Stimulated activated CD4-positive, alpha-beta T cell treated with anti-CD3 and anti-CD28 coated beads, Interleukin-4, amount 100 ng/mL, for 1 hour (primary cell): ENCODE results near the gene ITGB5.
"Not testable (repeated sequence)": the region's sequence is repeated elsewhere in the genome, so short reads cannot be mapped to it uniquely, and the experiment has no call there.

ENCODE experiments used
- DNase-seq: peaks from one replicate; pipeline ENCODE4 v3.0.0-alpha.2; 2020

Gene ITGB5

DNA sequence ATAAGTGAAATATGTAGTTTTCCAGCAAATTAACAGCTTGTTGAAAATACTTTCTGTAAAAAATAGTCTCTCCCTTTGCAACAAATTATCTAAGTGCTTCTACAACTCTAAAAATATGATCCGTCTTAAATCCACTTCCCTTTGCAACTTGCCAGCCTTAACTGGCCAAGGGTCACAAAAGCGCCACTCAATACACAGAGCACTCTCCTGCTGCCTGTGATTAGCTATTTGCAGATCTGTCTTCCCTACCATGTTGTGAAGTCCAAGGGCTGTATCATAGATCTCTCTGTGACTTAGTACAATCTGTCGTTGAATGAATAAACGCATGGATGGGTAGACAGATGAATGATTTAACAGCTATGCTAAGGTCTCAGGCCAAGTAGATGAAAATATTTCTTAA, 76.2 kb downstream of the ITGB5 start:
- DNase-seq: no peak

DNA sequence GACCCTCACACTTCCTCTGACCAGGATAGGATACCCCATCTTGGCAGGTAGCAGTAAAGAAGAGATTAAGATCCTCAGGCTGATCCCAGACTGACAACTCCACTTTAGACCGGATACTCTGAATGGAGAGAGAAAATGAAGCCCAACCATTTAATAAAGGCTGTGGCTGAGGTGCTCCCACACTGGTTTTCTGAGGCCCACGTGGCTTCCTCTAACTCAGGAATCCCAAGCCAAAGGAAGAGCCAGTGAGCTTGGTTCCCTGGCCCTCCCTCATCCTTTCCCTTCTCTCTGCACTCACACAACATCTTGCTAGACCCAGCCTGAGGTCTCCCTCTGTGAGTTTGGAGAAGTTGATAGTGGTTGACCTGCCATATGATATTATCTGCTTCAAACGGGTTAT, 78.1 kb downstream of the ITGB5 start:
- no peak for DNase-seq

DNA sequence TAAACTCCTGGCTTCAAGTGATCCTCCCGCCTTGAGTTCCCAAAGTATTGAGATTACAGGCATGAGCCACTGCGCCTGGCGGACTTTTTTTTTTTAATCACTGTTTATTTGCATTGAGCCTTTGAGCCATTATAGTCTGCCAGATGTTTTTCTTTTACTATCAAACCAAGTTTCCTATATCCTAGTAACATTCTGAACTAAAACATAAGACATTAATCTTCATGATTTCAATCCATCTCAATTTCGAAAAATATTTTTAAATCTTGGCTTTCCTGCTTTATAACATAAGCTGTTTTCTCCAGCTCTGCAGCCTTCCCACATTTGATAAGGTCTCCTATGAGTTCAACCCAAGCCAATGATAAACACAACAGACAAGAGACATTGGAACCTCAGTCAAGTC, 81.5 kb downstream of the ITGB5 start:
- no peak for DNase-seq

DNA sequence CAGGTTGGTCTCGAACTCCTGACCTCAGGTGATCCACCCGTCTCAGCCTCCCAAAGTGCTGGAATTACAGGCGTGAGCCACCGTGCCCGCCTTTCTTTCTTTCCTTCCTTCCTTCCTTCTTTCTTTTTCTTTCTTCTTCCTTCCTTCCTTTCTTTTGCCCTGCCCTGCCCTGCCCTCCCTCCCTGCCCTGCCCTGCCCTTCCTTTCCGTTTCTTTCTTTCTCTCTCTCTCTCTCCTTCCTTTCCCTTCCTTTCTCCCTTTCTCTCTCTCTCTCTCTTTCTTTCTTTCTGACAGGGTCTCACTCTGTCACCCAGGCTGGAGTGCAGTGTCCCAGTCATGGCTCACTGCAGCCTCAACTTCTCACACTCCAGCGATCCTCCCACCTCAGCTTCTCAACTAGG, 82.3 kb downstream of the ITGB5 start:
- DNase-seq: no peak

DNA sequence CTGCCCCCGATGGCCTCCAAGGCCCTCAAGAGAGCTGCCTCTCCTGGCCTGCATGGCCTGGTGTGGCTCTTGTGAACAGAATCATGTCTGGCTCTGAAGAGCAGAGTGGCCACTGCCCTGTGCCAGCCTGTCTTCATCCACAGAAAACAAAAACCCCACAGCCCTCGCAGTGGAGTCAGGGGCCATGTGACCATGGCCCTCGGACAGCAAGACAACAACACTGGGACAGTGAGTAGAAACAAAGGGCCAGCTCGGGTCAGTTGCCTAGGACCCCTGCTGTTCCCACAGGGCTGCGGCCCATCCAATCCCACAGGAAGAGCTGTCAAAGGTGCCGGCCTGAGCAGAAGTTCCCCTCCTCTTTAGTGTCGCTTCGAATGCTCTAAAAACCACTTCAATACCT, 84.5 kb downstream of the ITGB5 start:
- no peak for DNase-seq

DNA sequence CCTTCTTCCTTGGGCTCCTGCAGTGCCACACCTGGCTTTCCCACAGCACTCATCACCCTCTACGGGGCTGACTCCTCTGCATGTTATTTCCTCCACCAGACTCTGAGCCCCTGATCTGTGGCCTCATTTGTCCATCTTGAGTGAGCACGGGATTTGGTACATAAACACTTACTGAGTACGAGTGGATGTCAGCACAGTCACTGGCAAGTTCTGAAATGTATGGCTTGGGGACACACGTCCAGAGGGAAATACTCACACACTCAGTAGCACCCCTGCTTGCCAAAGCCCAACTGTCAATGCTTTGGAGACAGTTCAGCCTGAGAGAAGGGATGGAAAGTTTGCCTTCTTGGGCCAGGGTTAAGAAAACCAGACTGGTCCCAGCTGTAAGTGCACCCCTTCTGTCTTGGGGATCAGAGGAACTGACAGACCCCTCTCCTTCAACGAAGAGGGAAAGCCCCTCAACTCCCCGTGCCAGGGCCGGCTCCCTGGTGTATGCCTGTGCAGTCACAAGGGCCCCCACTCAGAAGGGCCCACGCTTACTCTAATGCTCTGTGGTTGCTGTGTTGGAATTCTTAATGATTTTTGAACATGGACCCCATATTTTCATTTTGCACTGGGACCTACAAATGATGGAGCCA, 85.0 kb downstream of the ITGB5 start:
- DNase-seq: no peak

DNA sequence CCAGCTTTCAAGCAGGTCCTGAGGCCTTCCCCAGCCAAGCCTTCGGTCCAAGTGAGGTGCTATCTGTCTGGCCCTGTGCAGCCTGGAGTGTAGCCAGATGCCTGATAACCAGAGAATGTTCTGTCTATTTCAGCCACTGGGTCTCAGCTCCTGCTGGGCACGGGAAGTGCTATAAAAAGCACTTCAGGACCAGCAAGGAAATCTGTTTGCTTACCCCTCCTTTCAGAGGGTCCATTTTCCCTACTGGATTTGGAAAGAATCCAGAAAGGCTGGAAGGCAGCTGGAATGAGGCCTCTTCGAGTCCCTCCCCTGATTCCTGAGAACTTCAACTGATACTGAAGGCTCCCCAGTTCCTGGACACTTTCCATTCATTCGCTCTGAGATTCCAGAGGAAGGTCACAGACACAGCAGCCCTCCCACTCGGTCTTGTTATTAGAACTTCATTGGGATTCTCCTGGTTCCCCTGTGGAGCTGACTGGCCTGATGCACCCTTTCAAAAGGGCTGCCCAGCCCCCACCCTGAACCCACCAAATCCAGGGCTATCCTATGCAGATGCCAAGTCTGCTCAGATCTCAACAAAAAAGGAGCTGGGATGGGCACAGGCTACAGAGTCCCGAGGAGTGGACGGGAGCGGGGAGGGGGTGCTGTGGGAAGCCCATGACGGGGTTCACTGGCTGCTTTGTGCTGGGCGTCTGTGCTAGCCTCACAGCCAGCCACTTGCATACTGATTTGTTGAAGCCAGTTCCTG, 86.5 kb downstream of the ITGB5 start:
- no peak for DNase-seq

DNA sequence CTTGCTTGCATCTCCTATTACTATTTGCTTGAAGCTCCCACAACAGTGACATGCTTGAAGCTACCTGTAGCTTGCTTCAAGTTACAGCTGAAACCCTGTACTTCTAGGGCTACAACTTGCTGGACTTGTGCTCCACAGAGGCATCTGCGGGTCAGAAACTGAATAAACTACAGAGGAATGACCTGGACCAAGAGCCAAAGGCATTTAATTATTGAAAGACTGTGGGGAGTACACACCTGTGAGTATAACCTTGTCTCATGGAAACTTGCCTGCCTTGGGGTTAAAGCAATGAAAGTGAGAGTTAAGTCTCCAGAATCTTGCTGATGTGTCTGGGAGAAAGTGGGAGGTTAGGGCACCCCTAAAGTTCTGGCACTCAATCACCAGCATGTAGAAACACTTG, 87.1 kb downstream of the ITGB5 start:
- no peak for DNase-seq

DNA sequence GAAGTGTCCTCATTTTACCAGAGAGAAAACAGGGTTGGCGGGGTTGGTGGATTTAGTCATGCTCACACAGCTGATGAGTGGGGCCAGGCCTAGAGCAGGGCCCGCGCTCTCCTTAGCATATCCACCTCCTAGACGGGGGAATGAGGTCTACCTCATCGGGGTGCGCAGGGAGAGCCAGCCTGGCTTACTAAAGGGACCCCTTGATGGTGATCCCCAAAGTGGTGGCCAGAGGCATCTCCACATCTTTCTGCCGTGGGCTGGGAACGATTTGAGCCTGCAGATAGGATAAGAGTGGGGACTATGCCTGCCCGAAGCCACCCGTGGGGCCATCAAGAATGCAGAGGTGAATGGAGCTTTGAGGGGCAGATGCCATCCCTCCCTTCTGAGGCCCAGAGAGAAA, 87.5 kb downstream of the ITGB5 start:
- DNase-seq: no peak

DNA sequence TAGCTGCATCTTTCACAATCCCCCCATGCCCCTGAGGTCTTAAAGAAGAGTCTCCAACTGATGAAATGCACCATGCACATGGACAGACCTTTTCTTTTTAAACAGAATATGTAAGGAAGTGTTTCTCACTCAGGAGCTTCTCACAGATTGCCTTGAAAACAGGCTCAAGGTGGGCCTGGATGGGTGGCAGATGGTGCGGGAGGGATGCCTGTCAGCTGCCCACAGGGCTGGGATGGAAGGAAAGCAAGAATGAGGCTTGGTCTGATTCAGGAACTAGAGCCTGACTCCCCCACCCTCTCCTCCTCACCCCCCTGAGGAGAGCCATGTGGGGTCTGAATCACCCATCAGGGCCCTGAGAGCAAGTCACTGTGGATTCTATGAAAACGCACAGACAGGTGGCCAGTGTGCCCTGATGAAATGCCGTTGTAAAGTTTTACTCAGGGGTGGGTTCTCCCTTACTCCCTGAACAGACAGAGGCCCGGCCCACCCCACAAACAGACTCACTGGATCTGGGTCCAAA, 89.7 kb downstream of the ITGB5 start:
- no peak for DNase-seq

DNA sequence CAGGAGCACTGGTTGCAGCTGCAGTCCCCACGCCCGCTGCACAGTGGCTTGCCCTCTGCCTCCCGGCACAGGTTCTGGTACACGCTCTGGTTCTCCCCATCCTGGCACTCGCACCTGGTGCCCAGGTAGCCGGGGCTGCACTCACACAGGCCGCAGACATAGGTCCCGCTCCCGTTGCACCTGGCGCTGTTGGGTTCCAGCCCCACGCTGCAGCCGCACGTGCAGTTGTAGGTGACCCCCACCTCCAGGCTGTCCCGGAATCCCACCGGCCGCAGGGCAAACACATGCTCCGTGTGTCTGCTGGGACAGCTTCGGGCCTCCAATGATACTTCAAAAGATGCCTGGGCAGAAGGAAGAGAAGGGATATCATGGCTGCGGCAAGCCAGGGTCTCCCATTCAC, 90.7 kb downstream of the ITGB5 start:
- no peak for DNase-seq

DNA sequence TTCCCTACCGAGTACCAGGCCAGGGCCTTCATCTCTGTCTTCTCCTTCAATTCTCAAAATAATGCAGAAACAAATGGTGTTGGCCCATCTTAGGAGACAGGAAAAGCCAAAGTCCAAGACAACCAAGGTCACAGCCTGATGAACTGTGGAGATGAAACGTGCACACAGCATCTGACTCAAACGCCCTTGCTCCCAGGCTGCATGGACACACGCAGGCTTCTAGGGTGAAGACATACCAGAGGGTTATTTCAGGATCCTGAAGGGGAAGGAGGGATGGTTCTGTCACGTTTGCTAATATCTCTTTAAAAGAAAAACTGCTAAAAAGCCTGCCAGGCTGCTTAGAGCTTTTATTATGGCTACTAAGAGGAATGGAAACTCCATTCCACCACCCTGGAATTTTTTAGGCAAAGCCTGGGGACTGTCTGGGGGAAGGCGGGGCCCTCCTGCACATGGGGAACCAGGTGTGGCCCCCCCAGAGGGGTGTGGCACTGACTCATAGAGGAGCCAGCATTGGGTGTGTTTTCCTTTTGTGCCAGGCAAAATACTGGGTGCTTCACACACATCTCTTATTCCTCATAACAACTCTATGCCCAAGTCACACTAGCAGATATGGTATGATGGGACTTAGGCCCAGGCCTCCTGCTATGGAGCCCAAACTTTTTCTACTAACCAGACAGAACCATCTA, 94.0 kb downstream of the ITGB5 start:
- no peak for DNase-seq

DNA sequence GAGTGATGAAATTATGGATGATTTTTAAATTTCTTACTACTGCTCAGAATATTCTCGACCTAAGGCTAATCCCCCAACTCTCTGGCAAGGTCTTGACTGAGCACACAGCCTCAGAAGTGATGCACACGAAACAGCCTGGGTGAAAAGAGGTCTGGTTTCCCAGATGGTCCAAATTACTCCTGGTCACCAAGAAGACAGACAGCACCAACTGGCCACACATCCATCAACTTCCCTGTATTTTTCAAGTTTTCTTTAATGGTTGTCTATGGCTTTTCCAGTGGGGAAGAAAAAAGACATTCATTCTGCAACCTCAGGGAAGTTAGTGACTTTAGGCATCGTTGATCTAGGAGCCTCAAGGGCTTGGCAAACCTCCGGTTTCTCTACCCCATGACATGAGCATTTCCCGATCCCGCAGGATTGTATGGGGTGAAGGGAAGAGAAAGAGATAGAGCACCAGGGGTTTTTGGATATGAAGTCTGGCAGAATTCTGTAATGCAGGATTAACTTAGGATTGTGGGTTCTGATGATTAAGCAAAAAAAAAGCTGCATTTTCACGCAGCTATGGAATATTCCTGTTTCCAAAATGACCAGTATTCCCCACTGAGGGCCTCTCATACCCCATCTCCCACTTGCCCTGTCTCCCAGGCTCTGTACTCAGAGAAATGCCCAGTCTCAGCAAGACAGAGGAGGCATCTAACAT, 94.7 kb downstream of the ITGB5 start:
- DNase-seq: no peak

DNA sequence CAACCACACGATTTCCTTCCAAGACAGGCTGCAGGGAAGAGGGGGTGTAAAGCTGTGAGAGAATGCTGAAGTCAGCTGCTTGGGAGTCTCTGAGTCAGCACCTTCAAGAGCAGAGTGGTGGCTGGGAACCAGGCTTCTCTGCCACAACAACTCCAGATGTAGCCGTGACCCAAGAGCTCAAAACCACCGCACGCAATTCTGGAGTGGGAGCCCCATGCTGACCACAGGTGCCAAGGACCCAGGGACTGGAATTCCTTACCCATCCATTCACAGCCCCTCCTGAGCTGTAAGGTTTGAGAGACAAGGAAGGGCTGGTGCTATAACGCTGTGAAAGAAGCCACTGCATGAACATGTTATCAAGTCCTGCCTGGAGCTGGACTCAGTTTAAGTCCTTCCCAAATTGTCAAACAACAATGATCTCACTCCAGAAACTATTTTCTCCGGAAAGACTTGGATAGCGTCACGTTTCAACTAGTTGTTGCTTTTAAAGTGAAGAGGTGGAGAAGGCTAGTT, 95.5 kb downstream of the ITGB5 start:
- DNase-seq: no peak

DNA sequence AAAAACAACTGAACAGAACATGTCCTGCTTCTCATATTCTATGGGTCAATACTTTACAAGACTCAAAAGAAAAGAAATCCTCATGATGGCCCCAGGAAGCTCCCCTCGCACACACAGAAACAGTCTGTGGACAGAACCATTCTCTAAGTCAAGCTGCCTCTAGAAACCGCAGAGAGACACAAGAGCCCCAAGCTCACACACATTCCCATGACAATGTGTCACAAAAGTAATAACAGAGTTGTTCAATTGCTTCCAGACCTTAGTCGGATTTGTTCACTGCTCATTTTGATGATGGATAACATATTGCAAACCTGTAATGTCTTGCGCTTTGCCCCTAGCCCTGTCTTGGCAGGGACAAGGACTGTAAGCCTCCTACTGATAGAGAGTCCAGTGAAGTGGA, 96.0 kb downstream of the ITGB5 start:
- DNase-seq: no peak

DNA sequence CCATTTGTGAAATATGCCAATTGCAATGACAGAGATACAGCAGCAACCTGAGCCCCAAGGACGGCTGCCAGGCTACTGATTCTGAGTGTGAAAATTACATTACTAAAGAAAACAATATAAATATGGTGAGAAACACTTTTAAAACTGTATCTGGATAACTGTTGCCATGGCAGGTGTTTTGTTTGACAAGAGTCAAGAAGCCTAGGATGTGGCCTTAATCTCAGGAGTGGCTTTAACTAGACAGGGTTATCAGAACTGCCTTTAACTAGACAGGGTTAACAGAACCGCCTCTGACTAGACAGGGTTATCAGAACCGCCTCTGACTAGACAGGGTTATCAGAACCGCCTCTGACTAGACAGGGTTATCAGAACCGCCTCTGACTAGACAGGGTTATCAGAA, 98.1 kb downstream of the ITGB5 start:
- DNase-seq: not testable (repeated sequence)

DNA sequence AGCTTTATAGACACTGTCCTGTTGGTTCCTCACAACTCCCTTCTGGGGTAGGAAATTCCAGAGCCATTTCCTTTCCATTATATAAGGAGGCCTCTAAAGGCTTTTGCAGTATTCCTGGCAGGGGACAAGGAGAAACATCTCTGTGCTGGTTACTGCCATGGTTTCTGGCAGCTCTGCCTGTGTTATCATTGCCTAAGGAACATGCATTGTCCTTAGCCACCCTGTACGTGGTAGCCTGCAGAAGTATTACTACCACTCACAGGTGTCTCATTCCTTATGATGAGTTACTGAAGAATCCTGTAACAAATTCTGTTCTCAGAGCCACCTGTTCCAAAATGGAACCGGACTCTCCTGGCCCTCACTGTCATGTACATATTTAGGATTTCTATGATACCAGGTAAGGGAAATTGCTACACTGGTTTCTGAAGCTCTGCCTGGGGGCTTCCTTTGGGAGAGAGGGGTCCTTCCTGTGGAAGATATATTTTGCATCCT, 98.9 kb downstream of the ITGB5 start:
- DNase-seq: no peak

DNA sequence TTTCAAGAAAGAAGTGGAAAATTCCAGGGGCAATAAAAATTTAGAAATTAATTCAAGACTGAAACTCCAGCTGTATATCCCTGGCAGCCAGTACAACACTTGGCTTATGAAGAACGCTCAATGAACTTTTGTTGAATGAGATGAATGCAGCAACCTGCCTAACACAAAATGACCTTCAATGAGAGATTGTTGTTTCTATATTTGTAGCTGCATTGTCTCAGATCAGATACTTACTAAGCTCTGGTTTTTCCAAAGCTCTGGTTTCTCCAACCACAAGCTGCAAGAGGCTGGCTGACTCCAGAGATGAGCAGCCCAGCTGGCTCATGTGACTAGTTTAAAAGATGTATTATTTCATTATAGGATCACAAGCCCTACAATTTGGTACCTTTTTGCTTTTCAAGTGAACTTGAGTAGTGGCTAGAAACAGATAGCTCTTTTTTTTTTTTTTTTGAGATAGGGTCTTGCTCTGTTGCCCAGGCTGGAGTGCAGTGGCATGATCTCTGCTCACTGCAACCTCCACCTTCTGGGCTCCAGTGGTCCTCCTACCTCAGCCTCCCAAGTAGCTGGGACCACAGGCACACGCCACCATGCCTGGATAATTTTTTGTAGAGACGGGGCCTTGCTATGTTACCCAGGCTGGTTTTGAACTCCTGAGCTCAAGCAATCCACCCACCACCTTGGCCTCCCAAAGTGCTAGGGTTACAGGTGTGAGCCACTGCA, 99.5 kb downstream of the ITGB5 start:
- DNase-seq: no peak

DNA sequence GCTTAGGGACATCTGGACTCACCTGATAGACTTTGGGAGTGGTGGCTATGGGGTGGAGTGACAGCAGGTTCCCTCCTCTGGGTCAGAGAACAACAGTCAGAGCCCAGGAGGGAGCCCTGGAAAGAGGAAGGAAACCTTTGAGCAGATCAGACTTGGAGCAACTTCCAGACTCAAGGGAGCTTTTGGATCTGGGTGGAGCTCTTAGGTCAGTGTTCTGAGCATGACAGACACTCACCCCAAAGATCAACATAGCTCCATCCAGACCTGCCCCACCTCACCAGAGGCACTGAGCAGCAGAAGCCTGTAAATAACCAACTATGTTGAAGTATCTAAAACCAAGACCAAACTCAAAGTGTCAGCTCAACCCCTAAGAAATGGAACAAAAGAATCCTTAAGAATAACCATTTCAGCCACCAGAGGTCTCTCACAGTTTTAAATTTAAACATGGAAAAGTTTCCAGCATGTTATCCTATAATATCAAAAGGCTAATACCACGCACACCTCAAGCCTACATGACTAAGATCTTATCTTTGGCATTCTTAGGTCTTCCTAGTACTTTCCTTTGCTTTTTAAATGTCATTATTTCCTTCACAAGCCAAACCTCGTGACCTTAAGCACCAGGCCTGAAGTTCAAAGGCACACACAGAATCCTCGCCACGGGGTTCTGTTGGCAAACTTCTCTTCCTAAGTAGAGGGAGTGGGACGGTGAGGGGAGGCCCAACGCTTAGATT, 100.5 kb downstream of the ITGB5 start:
- no peak for DNase-seq

DNA sequence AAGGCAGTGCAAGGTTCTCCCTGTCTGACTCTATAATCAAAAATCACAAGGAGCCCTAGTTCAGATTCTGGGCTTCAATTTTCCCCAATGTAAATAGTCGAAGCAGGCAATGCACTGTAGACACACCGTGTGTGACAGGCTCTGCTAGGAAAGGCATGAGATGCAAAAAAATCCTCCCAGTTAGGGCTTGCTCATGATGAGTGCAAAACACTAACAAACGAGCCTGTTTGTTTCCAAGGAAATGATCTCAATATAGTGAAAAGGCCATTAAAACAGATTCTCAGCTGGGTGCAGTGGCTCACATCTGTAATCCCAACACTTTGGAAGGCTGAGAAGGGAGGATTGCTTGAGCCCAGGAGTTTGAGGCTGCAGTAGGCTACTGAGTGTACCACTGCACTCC, 101.2 kb downstream of the ITGB5 start:
- no peak for DNase-seq

DNA sequence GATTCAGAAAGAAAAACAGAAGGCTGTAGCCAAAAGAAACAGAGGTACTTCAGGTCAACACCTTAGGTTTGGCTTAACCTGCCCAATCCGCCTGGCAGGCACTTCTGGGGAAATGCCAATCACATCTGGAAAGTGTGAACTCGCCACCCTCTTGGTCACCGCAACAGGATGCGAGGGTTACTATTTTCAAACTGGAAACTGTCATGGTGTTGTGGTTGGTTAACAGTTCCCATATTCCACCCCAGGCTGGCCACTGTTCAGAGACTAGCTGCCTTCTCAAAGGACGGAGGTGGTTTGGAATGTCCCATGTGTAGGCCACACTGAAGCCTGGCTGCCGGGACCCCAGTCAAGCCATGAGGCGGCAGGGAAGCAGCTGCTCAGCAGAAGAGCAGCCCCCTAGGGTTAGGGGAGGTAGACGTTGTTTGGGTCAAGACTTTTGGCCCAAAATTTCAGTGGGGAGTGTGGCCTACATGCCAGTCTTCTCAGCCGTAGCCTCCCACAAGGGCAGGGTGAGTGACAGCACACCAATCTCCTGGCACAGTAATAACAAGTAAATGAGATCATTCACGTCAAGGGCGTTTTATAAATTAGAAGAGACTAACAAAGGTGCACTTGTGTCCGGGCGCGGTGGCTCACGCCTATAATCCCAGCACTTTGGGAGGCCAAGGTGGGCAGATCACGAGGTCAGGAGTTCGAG, 102.3 kb downstream of the ITGB5 start:
- DNase-seq: no peak
